ENCODE results near the gene DNAJC28. TPM values are rescaled to one million over a fixed set of nuclear protein-coding genes. Genes with fewer than 3 reads are reported as not detected.

The DNAJC28 gene
- total RNA-seq, 1 experiment from 2014 or later = 3.5 TPM

DNA sequence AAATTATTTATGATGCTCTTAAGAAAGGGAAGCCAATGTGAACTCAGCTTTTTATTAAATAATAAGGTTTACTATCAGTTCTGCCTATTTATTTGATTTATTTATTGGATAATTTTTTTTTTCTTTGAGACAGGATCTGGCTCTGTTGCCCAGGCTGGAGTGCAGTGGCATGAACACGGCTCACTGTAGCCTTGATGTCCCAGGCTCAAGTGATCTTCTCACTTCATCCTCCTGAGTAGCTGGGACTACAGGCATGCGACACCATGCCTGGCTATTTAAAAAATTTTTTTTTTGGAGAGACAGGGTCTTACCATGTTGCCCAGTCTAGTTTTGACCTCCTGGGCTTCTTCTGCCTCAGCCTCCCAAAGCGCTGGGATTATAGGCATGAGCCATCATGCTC lies 21.0 kb upstream of the DNAJC28 start:
- peaks cover 84% of the 10 kb centered on the region for H3K36me3 Mint-ChIP-seq
- no peaks in the 10 kb centered on the region for H3K4me1 Mint-ChIP-seq
- no peak for DNase-seq (ENCODE audit: low spot score)
- H3K27ac Mint-ChIP-seq = no peak overlapping the region
- ChIA-PET POLR2A (no interaction called here), CTCF (no interaction called here)
- H3K4me3 Mint-ChIP-seq = no peak overlapping the region
- H3K9me3 Mint-ChIP-seq = peaks cover 3% of the 10 kb centered on the region; the same call in 1 of the 2 replicates
- ATAC-seq = no peak
- no peak for TF ChIP-seq NR2C2 (CRISPR knock-in tag; IDR thresholded peaks at IDR 0.05)
- H3K27me3 Mint-ChIP-seq (ENCODE audit: low read depth) = no peaks in the 10 kb centered on the region

DNA sequence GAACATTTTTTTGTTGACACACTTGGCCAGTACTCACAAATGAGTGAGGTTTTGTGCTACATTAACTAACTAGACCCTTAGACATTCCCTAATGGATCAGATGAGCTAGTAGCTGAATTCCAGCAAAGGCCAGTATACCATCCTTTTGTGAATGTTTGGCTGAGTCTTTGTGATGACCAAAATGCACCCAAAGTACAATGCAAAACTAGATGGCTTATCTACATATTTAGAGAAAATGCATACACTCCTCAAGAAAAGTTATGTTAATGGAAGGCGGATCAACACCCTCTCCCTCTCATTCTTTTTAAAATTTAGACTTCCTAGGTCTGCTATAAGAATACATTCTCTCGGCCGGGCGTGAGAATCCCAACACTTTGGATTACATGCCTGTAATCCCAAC lies 20.1 kb upstream of the DNAJC28 start:
- no peak for ATAC-seq
- H3K27ac Mint-ChIP-seq = no peak overlapping the region
- CTCF ChIA-PET = no interaction called here

More for the DNA sequence above, 20.1 kb upstream of the DNAJC28 start:
- Mint-ChIP-seq H3K4me3 (no peak overlapping the region), H3K36me3 (peaks cover 84% of the 10 kb centered on the region), H3K4me1 (no peaks in the 10 kb centered on the region), H3K27me3 (ENCODE audit: low read depth) (no peaks in the 10 kb centered on the region), H3K9me3 (peaks cover 10% of the 10 kb centered on the region)
- no peak for TF ChIP-seq HMGA2 (CRISPR knock-in tag; IDR thresholded peaks at IDR 0.05)
- TF ChIP-seq, protein P1, sequence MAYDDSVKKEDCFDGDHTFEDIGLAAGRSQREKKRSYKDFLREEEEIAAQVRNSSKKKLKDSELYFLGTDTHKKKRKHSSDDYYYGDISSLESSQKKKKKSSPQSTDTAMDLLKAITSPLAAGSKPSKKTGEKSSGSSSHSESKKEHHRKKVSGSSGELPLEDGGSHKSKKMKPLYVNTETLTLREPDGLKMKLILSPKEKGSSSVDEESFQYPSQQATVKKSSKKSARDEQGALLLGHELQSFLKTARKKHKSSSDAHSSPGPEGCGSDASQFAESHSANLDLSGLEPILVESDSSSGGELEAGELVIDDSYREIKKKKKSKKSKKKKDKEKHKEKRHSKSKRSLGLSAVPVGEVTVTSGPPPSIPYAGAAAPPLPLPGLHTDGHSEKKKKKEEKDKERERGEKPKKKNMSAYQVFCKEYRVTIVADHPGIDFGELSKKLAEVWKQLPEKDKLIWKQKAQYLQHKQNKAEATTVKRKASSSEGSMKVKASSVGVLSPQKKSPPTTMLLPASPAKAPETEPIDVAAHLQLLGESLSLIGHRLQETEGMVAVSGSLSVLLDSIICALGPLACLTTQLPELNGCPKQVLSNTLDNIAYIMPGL (CRISPR knock-in tag; IDR thresholded peaks at IDR 0.05) = no peak
- TF ChIP-seq ETV6 (CRISPR knock-in tag; IDR thresholded peaks at IDR 0.05) = no peak
- no peak for TF ChIP-seq SMAD3 (CRISPR knock-in tag; IDR thresholded peaks at IDR 0.05; ENCODE audit: borderline replicate concordance)
- TF ChIP-seq, protein P2, sequence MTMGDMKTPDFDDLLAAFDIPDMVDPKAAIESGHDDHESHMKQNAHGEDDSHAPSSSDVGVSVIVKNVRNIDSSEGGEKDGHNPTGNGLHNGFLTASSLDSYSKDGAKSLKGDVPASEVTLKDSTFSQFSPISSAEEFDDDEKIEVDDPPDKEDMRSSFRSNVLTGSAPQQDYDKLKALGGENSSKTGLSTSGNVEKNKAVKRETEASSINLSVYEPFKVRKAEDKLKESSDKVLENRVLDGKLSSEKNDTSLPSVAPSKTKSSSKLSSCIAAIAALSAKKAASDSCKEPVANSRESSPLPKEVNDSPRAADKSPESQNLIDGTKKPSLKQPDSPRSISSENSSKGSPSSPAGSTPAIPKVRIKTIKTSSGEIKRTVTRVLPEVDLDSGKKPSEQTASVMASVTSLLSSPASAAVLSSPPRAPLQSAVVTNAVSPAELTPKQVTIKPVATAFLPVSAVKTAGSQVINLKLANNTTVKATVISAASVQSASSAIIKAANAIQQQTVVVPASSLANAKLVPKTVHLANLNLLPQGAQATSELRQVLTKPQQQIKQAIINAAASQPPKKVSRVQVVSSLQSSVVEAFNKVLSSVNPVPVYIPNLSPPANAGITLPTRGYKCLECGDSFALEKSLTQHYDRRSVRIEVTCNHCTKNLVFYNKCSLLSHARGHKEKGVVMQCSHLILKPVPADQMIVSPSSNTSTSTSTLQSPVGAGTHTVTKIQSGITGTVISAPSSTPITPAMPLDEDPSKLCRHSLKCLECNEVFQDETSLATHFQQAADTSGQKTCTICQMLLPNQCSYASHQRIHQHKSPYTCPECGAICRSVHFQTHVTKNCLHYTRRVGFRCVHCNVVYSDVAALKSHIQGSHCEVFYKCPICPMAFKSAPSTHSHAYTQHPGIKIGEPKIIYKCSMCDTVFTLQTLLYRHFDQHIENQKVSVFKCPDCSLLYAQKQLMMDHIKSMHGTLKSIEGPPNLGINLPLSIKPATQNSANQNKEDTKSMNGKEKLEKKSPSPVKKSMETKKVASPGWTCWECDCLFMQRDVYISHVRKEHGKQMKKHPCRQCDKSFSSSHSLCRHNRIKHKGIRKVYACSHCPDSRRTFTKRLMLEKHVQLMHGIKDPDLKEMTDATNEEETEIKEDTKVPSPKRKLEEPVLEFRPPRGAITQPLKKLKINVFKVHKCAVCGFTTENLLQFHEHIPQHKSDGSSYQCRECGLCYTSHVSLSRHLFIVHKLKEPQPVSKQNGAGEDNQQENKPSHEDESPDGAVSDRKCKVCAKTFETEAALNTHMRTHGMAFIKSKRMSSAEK (CRISPR knock-in tag; IDR thresholded peaks at IDR 0.05; ENCODE audit: borderline replicate concordance) = no peak
- TF ChIP-seq NFE2L1 (CRISPR knock-in tag; IDR thresholded peaks at IDR 0.05) = no peak
- TF ChIP-seq, protein P3, sequence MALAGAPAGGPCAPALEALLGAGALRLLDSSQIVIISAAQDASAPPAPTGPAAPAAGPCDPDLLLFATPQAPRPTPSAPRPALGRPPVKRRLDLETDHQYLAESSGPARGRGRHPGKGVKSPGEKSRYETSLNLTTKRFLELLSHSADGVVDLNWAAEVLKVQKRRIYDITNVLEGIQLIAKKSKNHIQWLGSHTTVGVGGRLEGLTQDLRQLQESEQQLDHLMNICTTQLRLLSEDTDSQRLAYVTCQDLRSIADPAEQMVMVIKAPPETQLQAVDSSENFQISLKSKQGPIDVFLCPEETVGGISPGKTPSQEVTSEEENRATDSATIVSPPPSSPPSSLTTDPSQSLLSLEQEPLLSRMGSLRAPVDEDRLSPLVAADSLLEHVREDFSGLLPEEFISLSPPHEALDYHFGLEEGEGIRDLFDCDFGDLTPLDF (CRISPR knock-in tag; IDR thresholded peaks at IDR 0.05) = no peak
- TF ChIP-seq EMX1 (CRISPR knock-in tag; IDR thresholded peaks at IDR 0.05) = no peak
- TF ChIP-seq ZNF263 (CRISPR knock-in tag; IDR thresholded peaks at IDR 0.05; ENCODE audit: low read depth) = no peak
- TF ChIP-seq, protein P4, sequence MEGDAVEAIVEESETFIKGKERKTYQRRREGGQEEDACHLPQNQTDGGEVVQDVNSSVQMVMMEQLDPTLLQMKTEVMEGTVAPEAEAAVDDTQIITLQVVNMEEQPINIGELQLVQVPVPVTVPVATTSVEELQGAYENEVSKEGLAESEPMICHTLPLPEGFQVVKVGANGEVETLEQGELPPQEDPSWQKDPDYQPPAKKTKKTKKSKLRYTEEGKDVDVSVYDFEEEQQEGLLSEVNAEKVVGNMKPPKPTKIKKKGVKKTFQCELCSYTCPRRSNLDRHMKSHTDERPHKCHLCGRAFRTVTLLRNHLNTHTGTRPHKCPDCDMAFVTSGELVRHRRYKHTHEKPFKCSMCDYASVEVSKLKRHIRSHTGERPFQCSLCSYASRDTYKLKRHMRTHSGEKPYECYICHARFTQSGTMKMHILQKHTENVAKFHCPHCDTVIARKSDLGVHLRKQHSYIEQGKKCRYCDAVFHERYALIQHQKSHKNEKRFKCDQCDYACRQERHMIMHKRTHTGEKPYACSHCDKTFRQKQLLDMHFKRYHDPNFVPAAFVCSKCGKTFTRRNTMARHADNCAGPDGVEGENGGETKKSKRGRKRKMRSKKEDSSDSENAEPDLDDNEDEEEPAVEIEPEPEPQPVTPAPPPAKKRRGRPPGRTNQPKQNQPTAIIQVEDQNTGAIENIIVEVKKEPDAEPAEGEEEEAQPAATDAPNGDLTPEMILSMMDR (IDR thresholded peaks at IDR 0.05) = no peak
- TF ChIP-seq ESRRA (CRISPR knock-in tag; IDR thresholded peaks at IDR 0.05; ENCODE audit: borderline replicate concordance) = no peak
- TF ChIP-seq ZNF396 (CRISPR knock-in tag; IDR thresholded peaks at IDR 0.05; ENCODE audit: borderline replicate concordance) = no peak
- no peak for TF ChIP-seq TEAD4 (CRISPR knock-in tag; IDR thresholded peaks at IDR 0.05)
- no peak for TF ChIP-seq NR2C2 (CRISPR knock-in tag; IDR thresholded peaks at IDR 0.05)
- TF ChIP-seq, protein P5, sequence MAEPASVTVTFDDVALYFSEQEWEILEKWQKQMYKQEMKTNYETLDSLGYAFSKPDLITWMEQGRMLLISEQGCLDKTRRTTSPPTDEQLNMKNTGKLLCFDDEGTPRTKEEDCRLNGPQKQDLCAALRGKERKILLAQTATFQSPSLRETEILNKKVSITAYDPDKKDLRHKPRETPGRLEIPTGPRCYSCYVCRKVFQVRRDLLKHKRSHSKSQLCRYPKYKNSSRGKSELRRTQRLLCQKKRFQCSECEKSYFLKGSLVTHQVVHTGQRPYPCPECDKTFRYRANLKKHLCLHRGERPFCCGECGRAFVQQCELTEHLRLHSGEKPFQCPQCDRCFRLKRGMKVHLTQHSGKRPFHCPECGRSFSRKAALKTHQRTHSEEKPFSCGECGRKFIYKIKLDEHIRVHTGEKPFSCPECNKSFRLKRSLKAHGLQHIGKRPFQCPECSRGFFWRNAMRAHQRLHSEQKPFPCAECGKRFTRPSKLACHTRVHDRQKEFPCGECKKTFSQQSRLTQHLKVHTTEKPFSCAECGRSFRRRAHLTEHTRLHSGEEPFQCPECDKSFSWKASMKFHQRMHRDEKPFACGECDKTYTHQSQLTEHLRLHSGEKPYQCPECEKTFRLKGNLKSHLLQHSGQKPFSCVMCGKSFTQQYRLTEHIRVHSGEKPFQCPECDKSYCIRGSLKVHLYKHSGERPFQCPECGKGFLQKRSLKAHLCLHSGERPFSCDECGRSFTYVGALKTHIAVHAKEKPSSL (CRISPR knock-in tag; conservative IDR thresholded peaks at IDR 0.05) = no peak
- no peak for DNase-seq (ENCODE audit: low spot score)
- POLR2A ChIA-PET = interaction anchor here (0.6 kb wide), 1 partner anchor 301 kb away, joined by 3 read pairs; no protein-coding TSS in a partner anchor

Data from WTC11 (cell line).